Stimulated activated CD8-positive, alpha-beta memory T cell treated with anti-CD3 and anti-CD28 coated beads, Interleukin-7, amount 100 ng/mL, for 1 hour (primary cell): ENCODE results near the gene ACSF3.

Source experiments
- DNase-seq, 2 donors: peaks; one replicate each; pipeline ENCODE4 v3.0.0-alpha.2; 2020; ENCODE audit warnings: low read depth in 2 of 2

ACSF3 gene

DNA sequence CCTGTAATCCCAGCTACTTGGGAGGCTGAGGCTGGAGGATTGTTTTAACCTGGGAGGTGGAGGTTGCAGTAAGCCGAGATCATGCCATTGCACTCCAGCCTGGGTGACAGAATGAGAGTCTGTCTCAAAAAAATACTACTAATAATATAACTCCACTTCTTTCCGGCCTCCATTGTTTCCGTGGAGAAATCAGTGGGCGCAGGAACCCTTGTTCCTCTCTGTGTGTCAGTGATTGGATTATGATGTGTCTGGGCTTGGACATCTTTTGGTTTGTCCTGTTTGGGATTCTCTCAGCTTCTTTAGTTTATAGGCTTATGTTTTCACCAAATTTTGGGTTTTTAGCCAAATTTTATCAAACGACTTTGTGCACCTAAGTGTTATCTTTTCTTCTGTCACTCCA is 36.8 kb downstream of the ACSF3 start:
- DNase-seq: no peak

DNA sequence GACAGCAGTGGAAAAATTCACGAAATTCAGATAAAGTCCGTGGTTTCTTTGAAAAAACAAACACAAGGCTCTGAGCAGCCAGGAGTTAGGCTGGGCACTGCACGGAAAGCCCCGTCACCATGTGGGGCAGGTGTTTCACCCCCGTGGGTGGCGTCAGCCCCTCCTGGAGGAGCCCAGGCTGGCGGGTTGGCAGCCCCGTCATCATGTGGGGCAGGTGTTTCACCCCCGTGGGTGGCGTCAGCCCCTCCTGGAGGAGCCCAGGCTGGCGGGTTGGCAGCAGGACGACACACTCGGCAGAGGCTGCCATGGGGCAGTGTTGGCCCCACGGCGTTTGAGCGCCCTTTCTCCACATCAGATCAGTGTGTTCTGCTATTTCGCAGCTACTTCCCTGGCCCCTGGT is 38.1 kb downstream of the ACSF3 start:
- DNase-seq: no peak

DNA sequence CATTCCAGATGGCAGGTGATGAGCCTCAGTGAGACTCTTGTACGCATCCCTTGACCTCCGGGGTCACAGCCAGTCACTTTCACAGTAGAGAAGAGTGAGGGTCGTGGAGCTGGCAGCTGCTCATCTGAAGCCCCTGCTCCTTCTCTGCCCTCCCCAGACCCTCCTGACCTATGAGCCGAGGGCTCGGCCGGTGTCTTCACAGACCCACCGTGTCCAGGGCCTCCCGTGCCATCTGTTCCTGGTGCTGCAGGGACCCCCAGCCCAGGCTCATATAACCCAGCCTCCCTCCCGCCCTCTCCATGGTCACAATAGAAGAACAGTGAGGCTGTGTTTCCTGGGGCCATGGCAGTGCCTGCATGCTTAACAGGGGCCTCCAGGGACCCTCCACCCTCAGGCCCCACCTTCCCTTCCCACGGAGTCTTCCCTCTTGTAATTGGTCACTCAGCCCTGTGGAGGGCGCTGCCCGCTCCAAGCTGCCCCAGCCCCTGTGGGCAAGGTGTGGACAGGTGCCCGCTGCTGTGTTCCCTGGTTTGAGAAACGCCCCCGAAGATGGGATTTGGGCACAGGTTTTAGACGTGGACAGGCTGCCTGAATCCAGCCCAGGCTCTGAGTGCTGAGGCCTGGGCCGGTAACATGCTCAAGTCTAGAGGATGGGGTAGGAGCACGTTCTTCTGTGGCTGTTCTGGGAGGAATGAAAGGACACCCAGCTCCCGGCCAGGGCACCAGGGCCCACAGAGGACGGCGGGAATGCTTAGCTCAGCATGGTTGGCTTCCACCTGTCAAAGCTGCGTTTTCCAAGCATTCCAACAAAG is 38.7 kb downstream of the ACSF3 start:
- DNase-seq: no peak

DNA sequence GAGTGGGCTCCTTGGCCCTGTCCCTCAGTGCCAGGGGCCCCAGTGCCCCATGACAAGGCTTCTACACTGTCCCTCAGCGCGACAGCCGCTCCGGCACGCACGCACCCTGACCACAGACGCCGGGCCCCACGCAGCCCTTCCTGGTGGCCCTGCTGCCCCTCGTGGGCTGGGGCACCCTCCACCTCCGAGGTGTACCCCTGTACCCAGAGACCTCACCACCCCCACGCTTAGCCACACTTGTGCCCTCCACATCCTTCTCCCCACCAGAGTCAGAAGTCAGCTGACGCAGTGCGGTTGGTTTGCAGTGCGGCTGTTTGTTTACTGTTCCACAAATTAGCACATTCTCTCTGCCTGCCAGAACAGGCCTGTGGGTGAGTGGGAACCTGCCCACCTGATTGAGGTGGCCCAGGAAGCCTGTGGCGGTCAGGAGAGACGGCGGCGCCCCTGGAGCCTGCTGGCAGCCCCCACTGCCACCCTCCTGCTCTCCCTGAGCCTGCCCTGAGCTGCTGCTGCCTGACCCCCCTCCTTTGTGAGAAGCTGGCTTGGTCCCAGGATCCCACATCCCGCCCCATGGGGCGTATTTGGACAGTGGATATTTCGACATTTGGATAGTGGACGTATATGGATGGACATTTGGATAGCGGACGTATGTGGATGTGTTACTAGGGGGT is 39.9 kb downstream of the ACSF3 start:
- no peak for DNase-seq

DNA sequence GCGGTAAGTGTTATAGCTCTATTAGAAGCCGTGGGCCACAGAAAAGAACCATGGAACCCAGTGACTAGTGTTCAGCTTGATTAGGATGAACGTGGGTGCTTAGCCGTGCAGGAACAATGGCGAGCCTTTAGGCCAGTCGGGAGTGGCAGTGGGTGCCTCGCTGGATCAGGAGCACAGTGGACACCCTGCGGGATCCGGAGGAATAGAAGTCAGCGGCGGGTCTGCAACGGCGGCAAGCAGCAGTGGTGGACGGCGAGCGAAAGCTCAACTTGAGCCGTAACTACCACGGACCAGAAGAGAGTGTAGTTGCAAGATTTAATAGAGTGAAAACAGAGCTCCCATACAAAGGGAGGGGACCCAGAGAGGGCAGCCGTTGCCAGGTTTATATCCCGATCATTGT is 40.6 kb downstream of the ACSF3 start:
- DNase-seq: no peak

DNA sequence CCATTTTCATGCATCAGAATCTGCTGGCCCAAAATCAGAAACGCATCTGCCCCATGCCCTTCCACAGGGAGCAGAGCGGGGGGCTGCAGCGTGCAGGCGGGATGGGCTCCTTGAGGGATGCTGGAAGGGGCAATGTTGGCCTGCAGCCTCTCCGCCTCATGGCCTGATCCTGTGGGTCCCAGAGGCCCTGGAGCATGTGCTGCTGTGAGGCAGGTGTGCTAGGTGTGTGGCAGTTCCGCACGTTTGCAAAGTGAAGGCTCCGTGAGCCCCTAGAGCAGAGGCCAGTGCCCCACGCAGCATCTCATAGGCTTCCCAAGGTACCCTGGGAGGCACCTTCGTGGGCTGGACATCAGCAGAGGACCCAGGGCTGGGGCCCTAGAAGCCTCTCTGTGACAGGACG is 41.5 kb downstream of the ACSF3 start:
- DNase-seq: no peak

DNA sequence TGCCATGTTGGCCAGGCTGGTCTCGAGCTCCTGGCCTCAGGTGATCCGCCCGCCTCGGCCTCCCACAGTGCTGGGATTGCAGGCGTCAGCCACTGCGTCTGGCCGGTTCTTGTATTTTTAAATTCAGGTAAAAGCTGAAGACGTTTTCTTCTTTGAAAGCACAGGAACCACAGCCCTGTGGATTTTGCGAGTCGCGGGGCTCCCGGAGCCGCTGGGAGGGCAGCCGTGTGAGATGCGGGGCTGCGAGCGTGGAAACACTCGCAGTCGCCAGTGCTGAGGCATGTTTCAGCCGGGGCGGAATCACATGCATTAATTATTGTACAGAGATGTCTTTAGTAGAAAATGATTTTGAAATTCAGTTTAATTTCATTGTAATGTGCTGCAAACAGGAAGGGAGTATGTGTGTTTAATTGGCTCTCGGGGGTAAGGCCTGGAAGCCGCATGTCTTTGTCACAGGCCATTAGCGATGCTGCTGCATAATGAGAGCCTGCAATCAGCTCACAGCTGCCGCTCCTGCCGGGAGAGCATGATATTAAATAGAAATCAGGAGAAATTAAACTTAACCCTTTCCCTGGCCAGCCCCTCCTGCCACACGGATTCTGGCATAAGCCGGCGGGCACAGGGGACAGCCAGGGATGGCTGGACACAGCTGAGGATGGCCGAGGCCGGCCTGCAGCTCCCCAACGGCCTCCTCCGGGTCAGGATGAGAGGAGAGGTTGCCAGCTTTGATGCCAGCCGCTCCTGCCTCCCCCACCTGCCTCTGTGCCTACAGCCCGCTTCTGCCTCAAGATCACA is 42.5 kb downstream of the ACSF3 start:
- no peak for DNase-seq

DNA sequence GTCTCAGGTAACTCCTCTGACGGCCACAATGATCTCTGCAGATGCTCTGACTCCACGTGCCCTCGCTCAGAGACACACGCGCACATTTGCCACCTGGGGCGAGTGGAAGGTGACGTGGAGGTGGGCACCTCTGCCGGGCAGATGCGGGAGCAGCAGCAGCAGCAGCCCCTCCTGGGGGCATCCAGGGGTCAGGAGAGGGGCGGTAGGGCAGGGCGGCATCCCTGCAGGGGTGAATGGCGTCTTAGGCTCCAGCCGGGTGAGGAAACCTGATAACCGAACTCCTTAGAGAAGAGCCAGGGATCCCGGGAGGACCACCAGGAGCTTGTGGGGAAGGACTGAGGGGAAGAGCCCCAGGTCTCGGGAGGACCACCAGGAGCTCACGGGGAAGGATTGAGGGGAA is 43.3 kb downstream of the ACSF3 start:
- no peak for DNase-seq

DNA sequence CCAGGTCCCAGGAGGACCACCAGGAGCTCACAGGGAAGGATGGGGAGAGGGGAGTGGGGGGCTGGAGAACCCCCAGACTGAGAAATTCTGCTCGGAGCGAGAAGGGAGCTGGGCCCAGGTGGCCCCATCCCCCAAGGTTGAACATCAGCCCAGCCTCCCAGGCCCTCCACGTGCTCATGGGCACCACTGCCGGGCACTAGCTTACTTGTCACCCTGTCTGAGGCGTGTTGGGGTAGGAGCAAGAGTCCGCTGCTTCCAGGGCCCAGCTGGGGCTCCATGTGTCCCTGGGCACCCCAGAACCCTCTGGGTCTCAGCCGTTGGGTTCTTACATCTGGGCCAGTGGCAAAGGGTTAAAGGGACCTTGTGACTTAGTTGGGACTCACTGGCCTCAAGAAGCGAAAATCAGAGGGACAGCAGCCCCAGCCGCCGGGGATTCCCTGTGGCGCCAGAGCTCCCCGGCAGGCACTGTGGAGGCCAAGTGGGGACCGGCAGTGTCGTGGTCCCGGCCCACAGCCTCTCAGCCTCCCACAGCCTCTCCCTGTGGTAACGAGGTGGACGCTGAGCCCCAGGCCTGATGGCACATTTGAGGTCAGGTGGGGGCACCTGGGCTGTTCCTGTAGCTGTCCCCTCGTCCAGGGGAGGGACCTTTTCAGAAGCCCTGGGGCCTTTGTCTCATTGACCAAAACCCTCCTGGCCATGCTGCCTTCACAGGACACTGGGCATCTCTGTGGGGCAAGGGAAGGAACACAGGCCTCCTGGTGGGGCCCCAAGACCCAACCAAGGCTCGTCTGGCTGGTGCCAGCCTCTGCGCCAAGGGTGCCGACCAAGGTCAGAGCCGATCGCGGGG is 44.2 kb downstream of the ACSF3 start:
- no peak for DNase-seq

DNA sequence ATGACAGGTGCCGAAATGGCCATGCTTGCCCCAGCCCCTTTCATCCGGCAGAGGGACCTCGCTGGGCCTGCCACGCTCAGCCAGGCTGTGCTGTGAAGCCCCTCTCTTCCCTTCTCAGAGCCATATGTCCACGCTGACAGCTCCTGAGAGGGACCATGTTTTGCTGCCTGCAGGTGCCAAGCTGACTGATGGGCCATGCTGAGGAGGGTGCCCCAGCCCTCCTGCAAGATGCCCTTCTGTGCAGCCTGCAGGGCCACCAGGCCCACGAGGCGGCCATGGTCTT is 44.8 kb downstream of the ACSF3 start:
- no peak for DNase-seq

DNA sequence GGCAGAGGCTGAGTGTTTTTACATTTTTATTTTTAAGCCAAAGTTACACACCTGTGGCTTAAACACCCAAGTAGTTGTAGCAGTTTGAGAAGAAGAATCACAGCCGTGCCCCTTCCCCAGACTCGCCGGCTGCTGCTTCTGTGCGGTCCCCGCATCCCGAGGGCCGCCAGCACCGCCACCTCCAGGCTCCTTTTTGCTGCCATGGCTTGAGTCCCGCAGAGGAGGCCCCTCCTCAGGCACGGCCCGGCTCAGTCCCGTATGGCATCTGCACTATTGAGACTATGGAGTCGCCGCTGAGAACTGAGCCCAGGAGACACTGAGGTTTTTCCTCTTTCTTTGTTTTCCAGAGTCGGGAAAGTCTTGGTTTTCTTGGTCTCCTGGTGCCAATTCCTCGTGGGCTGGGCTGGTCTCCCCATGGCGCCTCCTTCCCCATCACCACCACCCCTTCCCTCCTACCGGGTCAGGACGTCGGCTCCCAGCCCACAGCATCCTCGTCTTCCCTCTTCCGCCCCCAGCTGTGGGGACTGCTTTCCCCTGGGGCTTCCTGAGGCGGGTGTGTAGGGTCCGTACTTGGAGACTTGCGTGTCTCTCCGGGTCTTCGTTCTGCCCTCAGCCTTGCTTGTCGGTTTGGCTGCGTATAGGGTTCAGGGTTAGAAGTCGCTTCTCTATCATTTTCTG is 45.3 kb downstream of the ACSF3 start:
- no peak for DNase-seq

DNA sequence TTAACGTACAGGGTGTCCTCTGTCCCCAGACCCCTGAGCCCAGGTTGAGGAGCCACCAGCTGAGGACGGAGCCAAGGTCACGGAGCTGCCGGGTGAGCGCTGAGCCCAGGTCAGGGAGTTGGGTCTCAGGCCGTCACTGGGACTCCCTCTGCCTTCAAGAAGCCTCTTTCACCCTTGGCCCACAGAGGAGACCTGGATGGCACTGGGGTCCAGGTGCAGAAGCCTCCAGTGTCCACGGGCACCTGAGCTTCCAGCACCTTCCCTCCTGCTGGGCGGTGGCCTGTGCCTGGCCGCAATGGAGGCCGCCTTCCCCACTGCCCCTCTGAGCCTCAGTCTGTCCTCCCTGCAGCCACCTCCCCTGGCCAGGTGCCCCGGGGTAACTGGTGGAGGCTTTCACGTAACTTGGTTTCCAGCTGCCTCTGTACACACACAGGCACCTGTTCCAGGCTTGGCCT is 46.3 kb downstream of the ACSF3 start:
- no peak for DNase-seq

DNA sequence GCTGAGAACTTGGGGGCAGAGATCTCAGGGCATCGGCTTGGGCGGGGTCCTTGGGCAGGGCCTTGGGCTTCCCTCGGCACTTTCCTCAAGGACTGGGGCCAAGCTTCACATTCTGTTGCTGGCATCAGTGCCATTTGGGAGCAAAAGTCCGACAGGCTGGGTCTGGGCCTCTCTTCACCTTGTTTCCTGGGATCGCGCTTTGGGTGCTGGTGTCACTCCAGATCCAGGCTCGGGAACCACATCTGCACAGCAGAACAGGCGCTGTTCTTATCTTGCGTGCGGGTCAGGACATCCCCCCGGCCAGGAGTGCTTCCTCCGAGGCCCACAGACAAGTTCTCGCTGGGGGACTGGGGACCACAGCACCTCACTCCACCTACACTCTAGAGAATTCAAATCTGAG is 46.7 kb downstream of the ACSF3 start:
- no peak for DNase-seq

DNA sequence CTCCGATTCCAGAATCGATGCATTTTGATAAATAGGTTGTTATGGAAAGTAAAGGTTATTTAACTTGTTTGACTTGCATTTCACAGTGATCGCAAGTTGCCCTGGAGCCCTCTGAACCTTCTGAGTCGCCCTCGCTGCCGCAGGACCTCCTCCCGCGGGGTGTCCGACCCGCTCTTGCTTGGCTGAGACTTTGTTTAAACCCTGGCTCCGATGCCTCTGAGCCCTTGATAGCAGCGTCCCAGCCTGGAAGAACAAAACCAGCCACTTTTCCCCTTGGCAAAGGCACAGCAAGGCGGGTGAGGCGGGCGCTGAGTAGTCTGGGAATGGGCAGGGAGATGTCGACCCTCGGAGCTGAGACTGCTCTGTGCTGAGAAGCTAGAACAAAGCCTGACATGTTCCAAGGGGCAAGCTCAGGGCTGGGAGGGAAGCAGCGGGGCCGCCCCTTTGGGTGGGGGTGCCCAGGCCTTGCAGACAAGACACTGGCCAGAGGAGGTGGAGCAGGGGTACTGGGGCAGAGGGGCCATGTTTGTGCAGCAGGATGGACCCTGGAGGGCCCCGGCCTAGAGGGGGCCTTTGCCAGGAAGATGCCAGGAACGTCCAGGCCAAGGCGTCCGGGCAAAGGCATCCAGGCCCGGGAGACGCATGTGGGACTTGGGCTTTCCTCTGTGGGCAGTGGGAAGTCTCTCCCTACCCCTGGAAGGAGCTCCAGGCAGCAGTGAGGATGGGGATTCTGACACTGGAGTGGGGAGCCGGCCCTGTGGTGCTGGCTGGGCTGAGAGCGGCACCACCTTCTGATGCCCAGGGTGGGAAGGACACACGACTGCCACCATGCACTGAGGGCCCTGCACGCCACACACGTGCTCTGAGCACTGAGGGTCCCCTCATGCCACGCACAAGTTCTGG is 47.6 kb downstream of the ACSF3 start:
- no peak for DNase-seq

DNA sequence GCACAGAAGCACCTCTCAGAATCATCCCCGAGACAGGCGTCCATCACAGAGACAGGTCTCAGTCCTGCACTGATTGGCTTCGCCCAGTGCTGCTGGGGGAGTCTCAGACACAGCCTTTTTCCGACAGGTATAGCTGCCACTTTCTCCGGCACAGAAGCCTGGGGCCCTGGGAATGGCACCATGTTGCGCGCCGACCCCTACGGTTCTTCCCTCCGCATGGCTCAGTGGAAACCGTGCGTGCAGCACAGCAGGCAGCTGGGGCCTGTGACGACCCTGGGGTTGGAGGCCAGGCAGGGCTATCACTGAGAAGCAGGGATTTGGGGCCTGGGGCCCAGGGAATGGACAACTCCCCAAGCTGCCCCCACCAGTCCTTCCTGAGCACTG is 48.2 kb downstream of the ACSF3 start:
- no peak for DNase-seq

DNA sequence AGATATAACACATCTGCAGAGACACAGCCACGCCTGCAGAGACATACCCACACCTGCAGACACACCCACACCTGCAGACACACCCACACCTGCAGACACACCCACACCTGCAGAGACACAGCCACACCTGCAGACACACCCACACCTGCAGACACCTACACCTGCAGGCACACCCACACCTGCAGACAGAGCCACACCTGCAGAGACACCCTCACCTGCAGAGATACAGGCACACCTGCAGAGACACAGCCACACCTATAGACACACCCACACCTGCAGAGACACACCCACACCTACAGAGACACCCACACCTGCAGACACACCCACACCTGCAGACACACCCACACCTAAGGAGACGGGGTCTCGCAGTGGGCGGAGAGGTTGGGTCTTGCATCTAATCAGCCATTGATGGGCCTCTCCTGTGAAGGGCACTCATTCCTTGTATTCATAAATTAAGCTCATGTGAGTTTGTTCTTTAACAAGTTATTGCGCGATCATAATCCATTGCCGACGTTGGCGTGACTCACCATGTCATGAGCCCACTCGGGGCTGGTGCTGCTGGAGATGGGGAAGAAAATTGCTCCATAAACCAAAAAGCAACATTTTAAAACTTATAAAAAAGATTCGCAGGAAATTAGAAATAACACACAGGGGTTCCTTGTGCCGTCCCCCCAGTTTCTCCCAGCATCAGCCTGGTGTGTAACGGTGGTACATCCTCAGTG is 49.0 kb downstream of the ACSF3 start:
- DNase-seq: no peak

DNA sequence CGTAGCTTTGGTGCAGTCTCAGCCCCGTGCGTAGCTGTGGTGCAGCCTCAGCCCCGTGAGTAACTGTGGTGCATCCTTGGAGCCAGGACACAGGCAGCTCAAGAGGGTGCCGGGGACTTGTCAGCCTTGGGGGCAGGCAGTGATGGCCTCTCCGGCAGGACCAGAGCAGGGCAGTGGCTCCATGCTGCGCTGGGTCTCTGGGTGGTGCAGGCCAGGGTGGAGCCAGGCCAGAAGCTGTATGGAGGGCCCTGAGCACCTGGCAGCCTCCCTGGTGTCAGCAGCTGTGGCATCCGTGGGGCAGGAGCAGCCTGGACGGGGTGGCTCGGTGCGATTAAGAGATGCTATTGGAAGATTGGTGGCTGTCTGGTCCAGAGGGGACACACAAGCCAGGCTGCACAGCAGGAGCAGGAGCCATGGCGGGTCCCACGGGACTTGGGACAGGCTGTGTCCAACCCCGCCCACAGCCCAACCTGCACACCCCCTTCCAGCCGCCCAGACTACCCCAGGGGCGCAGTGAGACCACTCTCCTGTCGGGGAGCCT is 49.6 kb downstream of the ACSF3 start:
- DNase-seq: no peak

DNA sequence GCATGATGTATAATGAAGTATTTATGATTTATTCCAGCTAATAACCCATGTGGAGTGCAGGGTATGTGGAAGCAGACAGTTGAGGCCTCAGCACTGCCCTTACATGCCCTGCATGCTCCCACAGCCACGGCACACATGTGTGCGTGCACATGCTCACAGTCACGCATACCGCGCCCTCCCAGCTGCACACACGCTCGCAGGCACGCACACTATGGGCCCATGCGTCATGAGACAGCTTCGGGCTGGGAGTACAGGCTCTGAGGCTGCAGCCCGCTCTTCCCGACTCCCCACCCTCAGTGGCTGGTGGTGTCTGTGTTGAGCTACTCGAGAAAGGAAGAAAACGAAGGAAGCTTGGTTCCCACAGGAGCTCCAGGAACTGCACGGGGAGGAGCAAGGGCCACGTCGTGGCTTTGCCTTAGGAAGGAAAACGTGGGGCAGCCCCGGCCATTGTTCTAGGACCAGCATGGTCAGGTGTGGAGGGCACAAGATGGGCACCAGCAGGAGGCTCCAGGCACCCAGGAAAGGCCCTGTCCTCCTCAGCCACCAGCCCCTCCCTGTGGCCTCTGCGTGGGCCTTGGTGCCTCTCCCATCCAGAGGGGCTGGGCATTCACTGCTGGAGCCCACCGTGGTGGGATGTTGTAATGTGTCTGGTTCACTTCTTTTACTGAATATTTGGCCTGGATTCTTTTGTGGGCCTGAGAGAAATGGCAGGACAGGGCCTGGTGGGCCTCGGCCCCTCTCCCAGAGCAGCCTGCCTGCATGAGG is 50.4 kb downstream of the ACSF3 start:
- DNase-seq: no peak

DNA sequence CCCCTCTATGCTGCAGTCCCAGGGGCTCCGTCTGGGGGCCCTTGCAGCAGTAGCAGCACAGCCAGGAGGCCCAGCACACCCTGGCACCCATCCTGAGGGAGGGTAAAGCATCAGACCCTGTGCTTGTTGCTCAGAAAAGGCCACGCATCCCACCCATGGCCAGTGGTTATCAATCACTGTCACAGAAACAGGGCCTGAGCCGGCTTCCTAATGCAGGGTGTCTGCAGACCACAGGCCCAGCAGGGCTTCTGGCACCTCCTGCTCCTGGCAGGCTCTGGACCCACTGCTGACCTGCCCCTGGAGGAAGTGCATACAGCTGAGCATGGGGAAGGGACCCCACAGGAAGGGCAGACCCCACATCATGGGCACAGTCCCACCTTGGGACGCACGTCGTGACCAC is 51.0 kb downstream of the ACSF3 start:
- no peak for DNase-seq
